C4-2B (cell line): ENCODE data around the gene TRMT11.
A peak's percentile ranks its signal among the peaks of the same experiment; 100 is the strongest.

ENCODE experiments used
- H3K27ac ChIP-seq: fragments of 450-650 bp; 2 replicates; pipeline ENCODE4 v1.5.1; 2017
- CTCF ChIP-seq: fragments of 450-650 bp; conservative IDR thresholded peaks from 2 replicates; pipeline ENCODE4 v1.5.1; 2017; ENCODE audit warnings: mild to moderate bottlenecking
- ZFX ChIP-seq: fragments of 450-650 bp; IDR thresholded peaks from 2 replicates; pipeline ENCODE4 v1.6.1; 2017

The TRMT11 gene

GRCh38 chr6:126048635-126049034 is 62.3 kb downstream of the TRMT11 start:
- no peak overlapping the region for H3K27ac ChIP-seq
- TF ChIP-seq ZFX (no peak), CTCF (no peak)

- TF ChIP-seq CTCF = no peak
- TF ChIP-seq ZFX = no peak
- no peak overlapping the region for H3K27ac ChIP-seq
These were observed 64.5 kb downstream of the TRMT11 start for GRCh38 chr6:126050795-126051194.

GRCh38 chr6:126051791-126052190 is 65.5 kb downstream of the TRMT11 start:
- H3K27ac ChIP-seq = no peak overlapping the region
- TF ChIP-seq CTCF = no peak

- TF ChIP-seq ZFX = no peak
- TF ChIP-seq CTCF = no peak
- H3K27ac ChIP-seq = no peak overlapping the region
These were observed 66.1 kb downstream of the TRMT11 start for GRCh38 chr6:126052485-126052884.

- H3K27ac ChIP-seq = peak overlapping the region; percentile 73; the same call in 1 of the 2 replicates
- TF ChIP-seq ZFX (no peak), CTCF (no peak)
These were observed 67.9 kb downstream of the TRMT11 start for GRCh38 chr6:126054258-126054702.

- TF ChIP-seq ZFX (no peak), CTCF (no peak)
- peak overlapping the region; percentile 73 for H3K27ac ChIP-seq
These were observed 68.5 kb downstream of the TRMT11 start for GRCh38 chr6:126054802-126055201.

GRCh38 chr6:126055449-126055848 is 69.1 kb downstream of the TRMT11 start:
- peak overlapping the region; percentile 73 for H3K27ac ChIP-seq
- TF ChIP-seq CTCF = no peak
